B cell (primary cell): Measurements from ENCODE around the gene PAPLN. TPM values are rescaled to one million over a fixed set of nuclear protein-coding genes. Genes with fewer than 3 reads are reported as not detected.

Source experiments
- ATAC-seq: fragments of 200-7000 bp; cut with Tn5 transposase; one replicate; pipeline ENCODE4 v1.10.0; 2021; ENCODE audit warnings: low read depth, mild to moderate bottlenecking, moderate number of reproducible peaks, moderate library complexity
- CTCF ChIA-PET: fragments of 350-600 bp; sonication (Branson Sonifier 250); formaldehyde crosslinking; loops from one replicate; lab custom pipeline; 2021; ENCODE audit warnings: antibody characterized with exemption, inconsistent platforms; lab: Charles Lee
- POLR2A ChIA-PET: fragments of 350-600 bp; sonication (Branson Sonifier 250); formaldehyde crosslinking; loops from one replicate; lab custom pipeline; 2021; ENCODE audit warnings: antibody characterized with exemption; lab: Charles Lee
- DNase-seq: peaks from one replicate; pipeline ENCODE4 v3.0.0; 2013
- H2AFZ ChIP-seq: 2 replicates; pipeline ENCODE4 v1.6.1; 2012; ENCODE audit warnings: mild to moderate bottlenecking, low read depth, low read length; ENCODE audit not compliant: insufficient read depth, poor library complexity, severe bottlenecking
- H3K27ac ChIP-seq, 2 donors: 1 replicate in 1 of 2; 2 replicates in 1 of 2; pipeline ENCODE4 v1.5.1; 2012 to 2013; ENCODE audit warnings: low read length in 2 of 2, mild to moderate bottlenecking in 2 of 2, moderate library complexity in 1 of 2
- H3K27me3 ChIP-seq, 4 experiments: fragments of 200-600 bp in 1 of 4; sonication (generic) in 1 of 4; replicated peaks in 1 of 4; 1 replicate in 2 of 4; 2 replicates in 2 of 4; pipeline versions ENCODE4 v1.6.1 to v1.7.0; 2013 to 2016; ENCODE audit warnings: low read length in 3 of 4, mild to moderate bottlenecking in 2 of 4, mixed read lengths in 1 of 4, moderate library complexity in 1 of 4; ENCODE audit not compliant: insufficient read depth in 4 of 4, control insufficient read depth in 3 of 4; ENCODE audit errors: control extremely low read depth in 1 of 4
- H3K36me3 ChIP-seq, 2 experiments: replicated peaks in 1 of 2; 1 replicate in 1 of 2; 2 replicates in 1 of 2; pipeline versions ENCODE4 v1.6.1 to v1.7.1; 2013; ENCODE audit warnings: low read length in 1 of 2; ENCODE audit not compliant: insufficient read depth in 2 of 2, control insufficient read depth in 1 of 2; ENCODE audit errors: control extremely low read depth in 1 of 2, extremely low read depth in 1 of 2
- H3K4me1 ChIP-seq, 2 donors: fragments of 200-600 bp in 1 of 2; sonication (generic) in 1 of 2; 1 replicate in 1 of 2; 2 replicates in 1 of 2; pipeline versions ENCODE4 v1.5.1 to v1.6.1; 2013 to 2017; ENCODE audit warnings: low read length in 2 of 2; ENCODE audit not compliant: control insufficient read depth in 2 of 2, insufficient read depth in 2 of 2
- H3K4me2 ChIP-seq: replicated peaks from 2 replicates; pipeline ENCODE3; 2012; ENCODE audit warnings: mild to moderate bottlenecking, low read depth, low read length; ENCODE audit not compliant: poor library complexity, severe bottlenecking
- H3K4me3 ChIP-seq, 5 experiments: fragments of 200-600 bp in 1 of 5; sonication (generic) in 1 of 5; 1 replicate in 3 of 5; 2 replicates in 2 of 5; pipeline versions ENCODE4 v1.5.1 to v1.7.0; 2011 to 2016; ENCODE audit warnings: low read length in 4 of 5, mild to moderate bottlenecking in 4 of 5, low read depth in 2 of 5, control low read depth in 1 of 5, moderate library complexity in 1 of 5; ENCODE audit not compliant: insufficient read depth in 1 of 5; ENCODE audit errors: control extremely low read depth in 1 of 5, extremely low read depth in 1 of 5
- H3K79me2 ChIP-seq: fragments of 200-600 bp; sonication (generic); one replicate; pipeline ENCODE4 v1.6.0; 2016; ENCODE audit warnings: low read length; ENCODE audit not compliant: control insufficient read depth, insufficient read depth
- H3K9ac ChIP-seq: fragments of 200-600 bp; sonication (generic); 2 replicates; pipeline ENCODE4 v1.6.1; 2017; ENCODE audit warnings: mild to moderate bottlenecking, low read length, moderate library complexity
- H3K9me3 ChIP-seq, 3 donors: one replicate each; pipeline versions ENCODE4 v1.6.1 to v1.7.1; 2013; ENCODE audit warnings: low read length in 2 of 3; ENCODE audit not compliant: control insufficient read depth in 2 of 3, insufficient read depth in 1 of 3; ENCODE audit errors: control extremely low read depth in 1 of 3
- H4K20me1 ChIP-seq: 2 replicates; pipeline ENCODE4 v1.6.0; 2012; ENCODE audit warnings: mild to moderate bottlenecking, low read length; ENCODE audit not compliant: insufficient read depth, control insufficient read depth, poor library complexity, severe bottlenecking
- H3K27ac Mint-ChIP-seq: one replicate; pipeline ENCODE4 v1.8.0; 2021; ENCODE audit warnings: mixed read lengths
- H3K27me3 Mint-ChIP-seq: one replicate; pipeline ENCODE4 v1.8.0; 2021; ENCODE audit warnings: mixed read lengths
- H3K4me1 Mint-ChIP-seq: one replicate; pipeline ENCODE4 v1.8.0; 2021; ENCODE audit warnings: mixed read lengths
- H3K4me3 Mint-ChIP-seq: one replicate; pipeline ENCODE4 v1.8.0; 2021; ENCODE audit warnings: mixed read lengths
- H3K9me3 Mint-ChIP-seq: one replicate; pipeline ENCODE4 v1.8.0; 2022; ENCODE audit warnings: mixed read lengths; ENCODE audit not compliant: insufficient read depth
- EZH2 ChIP-seq: IDR thresholded peaks from 2 replicates; pipeline ENCODE4 v1.6.1; 2012; ENCODE audit warnings: borderline replicate concordance, low read depth, mild to moderate bottlenecking, moderate library complexity, low read length; ENCODE audit not compliant: insufficient read depth, poor library complexity, severe bottlenecking
- WGBS: methylation state at CpG from one replicate; pipeline ENCODE4 v1.1.5; 2013; ENCODE audit warnings: missing lambda C conversion rate; ENCODE audit not compliant: insufficient coverage; 5-methylcytosine and 5-hydroxymethylcytosine counted together
- intact Hi-C: fragments of 100-400 bp; cut with micrococcal nuclease; formaldehyde crosslinking; loops from one replicate; pipeline ENCODE4 v1.10.0; 2022
- polyA plus RNA-seq: library from polyadenylated mRNA; depleted of rRNA; stranded (reverse); fragments of >200 nt; gene quantifications from 2 replicates; pipeline ENCODE4 v1.2.3, GENCODE V29; 2012
- total RNA-seq, 2 donors: library from RNA; stranded (reverse); fragments of 120-200 nt in 1 of 2; gene quantifications; 1 replicate in 1 of 2; 2 replicates in 1 of 2; pipeline versions ENCODE4 v1.2.3 to v1.2.4, GENCODE V29; 2013 to 2022
- TF ChIP-seq, protein P1 (sequence below): fragments of 200-600 bp; IDR thresholded peaks from one replicate; pipeline ENCODE4 v1.8.0; 2022; ENCODE audit warnings: antibody characterized with exemption, mild to moderate bottlenecking

Gene PAPLN
- total and polyA plus RNA-seq, 2 donors (not counting 1 experiment from before 2014, with no cell fraction given) = 0.69 to 1.5 TPM

DNA sequence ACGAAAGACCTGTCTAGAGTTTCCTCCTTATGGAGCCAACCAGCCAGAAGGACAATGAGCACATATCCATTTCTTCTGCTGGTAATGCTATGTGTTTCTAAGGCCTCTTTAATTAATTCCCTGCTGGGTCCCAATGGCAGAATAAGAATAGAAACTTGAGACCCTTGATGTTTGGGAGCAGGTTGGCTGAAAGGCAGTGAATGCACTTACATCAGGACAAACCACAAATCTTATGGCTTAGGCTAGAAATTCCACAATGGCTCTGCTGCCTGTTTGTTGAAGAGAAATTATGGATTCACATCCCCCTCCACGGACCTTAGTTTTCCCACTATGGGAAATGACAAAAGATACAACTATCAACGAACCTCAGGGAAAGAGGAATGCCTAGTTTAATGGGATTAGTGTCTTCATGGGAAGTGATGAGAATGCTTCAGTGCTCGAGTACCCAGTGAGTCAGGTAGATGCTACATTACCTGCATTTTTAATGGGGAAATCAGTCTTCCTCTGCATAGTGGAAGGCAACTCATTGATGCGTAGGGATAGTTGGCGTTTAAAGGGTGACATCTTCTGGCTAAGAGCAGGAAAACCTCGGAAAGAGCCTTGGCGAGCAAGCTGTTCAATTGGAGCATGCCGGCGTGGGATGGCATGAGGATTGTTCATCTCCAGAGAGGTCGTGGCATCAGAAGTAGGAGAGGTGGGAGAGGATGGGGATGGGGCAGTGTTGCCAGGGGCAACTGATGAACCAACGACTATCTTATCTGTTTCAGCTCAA lies 46.5 kb downstream of the PAPLN start:
- no peak overlapping the region for H3K27ac Mint-ChIP-seq
- 97% methylated on average over 8 of the region's 12 CpGs for WGBS
- CTCF ChIA-PET = interaction anchor here (0.7 to 1.0 kb wide), 2 partner anchors 188 to 191 kb away, joined by 3 to 4 read pairs; no protein-coding TSS in a partner anchor

DNA sequence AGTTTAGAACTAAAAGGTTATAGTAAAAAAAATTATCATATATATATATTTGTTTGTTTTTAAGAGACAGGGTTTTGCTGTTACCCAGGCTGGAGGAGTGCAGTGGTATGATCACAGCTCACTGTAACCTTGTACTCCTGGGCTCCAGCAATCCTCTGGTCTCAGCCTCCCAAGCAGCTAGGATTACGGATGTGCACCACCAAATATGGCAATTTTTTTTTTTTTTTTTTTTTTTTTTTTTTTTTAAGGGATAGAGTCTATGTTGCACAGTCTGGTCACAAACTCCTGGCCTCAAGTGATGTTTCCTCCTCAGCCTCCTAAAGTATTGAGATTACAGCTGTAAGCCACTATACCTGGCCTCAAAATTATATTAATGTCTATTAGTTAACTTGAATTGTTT lies 48.7 kb downstream of the PAPLN start:
- no peaks in the 10 kb centered on the region for H3K9me3 ChIP-seq
- TF ChIP-seq, protein P1, sequence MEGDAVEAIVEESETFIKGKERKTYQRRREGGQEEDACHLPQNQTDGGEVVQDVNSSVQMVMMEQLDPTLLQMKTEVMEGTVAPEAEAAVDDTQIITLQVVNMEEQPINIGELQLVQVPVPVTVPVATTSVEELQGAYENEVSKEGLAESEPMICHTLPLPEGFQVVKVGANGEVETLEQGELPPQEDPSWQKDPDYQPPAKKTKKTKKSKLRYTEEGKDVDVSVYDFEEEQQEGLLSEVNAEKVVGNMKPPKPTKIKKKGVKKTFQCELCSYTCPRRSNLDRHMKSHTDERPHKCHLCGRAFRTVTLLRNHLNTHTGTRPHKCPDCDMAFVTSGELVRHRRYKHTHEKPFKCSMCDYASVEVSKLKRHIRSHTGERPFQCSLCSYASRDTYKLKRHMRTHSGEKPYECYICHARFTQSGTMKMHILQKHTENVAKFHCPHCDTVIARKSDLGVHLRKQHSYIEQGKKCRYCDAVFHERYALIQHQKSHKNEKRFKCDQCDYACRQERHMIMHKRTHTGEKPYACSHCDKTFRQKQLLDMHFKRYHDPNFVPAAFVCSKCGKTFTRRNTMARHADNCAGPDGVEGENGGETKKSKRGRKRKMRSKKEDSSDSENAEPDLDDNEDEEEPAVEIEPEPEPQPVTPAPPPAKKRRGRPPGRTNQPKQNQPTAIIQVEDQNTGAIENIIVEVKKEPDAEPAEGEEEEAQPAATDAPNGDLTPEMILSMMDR = no peak
- TF ChIP-seq EZH2 = no peak
- H3K4me1 Mint-ChIP-seq = peaks cover 3% of the 10 kb centered on the region
- no peak for ATAC-seq
- no peaks in the 10 kb centered on the region for H3K4me1 ChIP-seq
- no peak overlapping the region for H3K4me2 ChIP-seq
- WGBS = no CpG with 5 or more reads among the region's 1 CpG
- no peaks in the 10 kb centered on the region for H4K20me1 ChIP-seq
- no peak overlapping the region for H3K27ac ChIP-seq
- H3K4me3 ChIP-seq = no peak overlapping the region
- no peak overlapping the region for H3K4me3 Mint-ChIP-seq
- ChIA-PET CTCF (interaction anchor here (2.3 kb wide), 1 partner anchor 9 kb away, joined by 6 read pairs; no protein-coding TSS in a partner anchor), POLR2A (interaction anchor here (0.6 kb wide), 2 partner anchors 27 to 88 kb away, joined by 4 to 7 read pairs; no protein-coding TSS in a partner anchor)
- intact Hi-C loops = no loop called here
- no peak overlapping the region for H3K27ac Mint-ChIP-seq
- H3K79me2 ChIP-seq = no peaks in the 10 kb centered on the region
- no peak overlapping the region for H2AFZ ChIP-seq
- H3K9me3 Mint-ChIP-seq = no peaks in the 10 kb centered on the region
- peaks cover 27 to 70% of the 10 kb centered on the region in 2 experiments for H3K36me3 ChIP-seq
- H3K27me3 ChIP-seq = no peaks in the 10 kb centered on the region
- no peak for DNase-seq
- no peaks in the 10 kb centered on the region for H3K27me3 Mint-ChIP-seq
- H3K9ac ChIP-seq = no peak overlapping the region

More for the DNA sequence above, 46.5 kb downstream of the PAPLN start:
- peaks cover 27 to 79% of the 10 kb centered on the region in 2 experiments for H3K36me3 ChIP-seq
- intact Hi-C loops = no loop called here
- no peaks in the 10 kb centered on the region for H3K79me2 ChIP-seq
- no peak overlapping the region for H3K4me2 ChIP-seq
- H4K20me1 ChIP-seq = no peaks in the 10 kb centered on the region
- H3K27me3 Mint-ChIP-seq = no peaks in the 10 kb centered on the region
- no peak overlapping the region for H2AFZ ChIP-seq
- H3K4me3 Mint-ChIP-seq = no peak overlapping the region
- H3K9me3 Mint-ChIP-seq = no peaks in the 10 kb centered on the region
- no peak overlapping the region for H3K4me3 ChIP-seq
- no peak overlapping the region for H3K9ac ChIP-seq
- H3K9me3 ChIP-seq = no peaks in the 10 kb centered on the region
- POLR2A ChIA-PET = interaction anchor here (0.5 kb wide), 1 partner anchor 101 kb away, joined by 10 read pairs; no protein-coding TSS in a partner anchor
- no peaks in the 10 kb centered on the region for H3K4me1 Mint-ChIP-seq
- TF ChIP-seq EZH2 = no peak
- TF ChIP-seq, protein P1 = no peak
- H3K4me1 ChIP-seq = no peaks in the 10 kb centered on the region
- no peaks in the 10 kb centered on the region for H3K27me3 ChIP-seq
- DNase-seq = no peak
- no peak overlapping the region for H3K27ac ChIP-seq
- ATAC-seq = no peak
